ENCODE measurements around the gene ACSL3. TPM values are rescaled to one million over a fixed set of nuclear protein-coding genes. Genes with fewer than 3 reads are reported as not detected.
"Not testable (repeated sequence)": the region's sequence is repeated elsewhere in the genome, so short reads cannot be mapped to it uniquely, and the experiment has no call there.

Gene ACSL3
- total RNA-seq, 1 donor from 2014 or later, result 66.9 TPM

GRCh38 chr2:222844323-222844722, 16.5 kb upstream of the ACSL3 start:
- no peaks in the 10 kb centered on the region for H3K27me3 Mint-ChIP-seq
- peaks cover 11% of the 10 kb centered on the region for H3K4me1 Mint-ChIP-seq (ENCODE audit: low read depth)
- no peak for DNase-seq (ENCODE audit: low spot score, unreplicated experiment)
- peaks cover 4% of the 10 kb centered on the region for H3K9me3 Mint-ChIP-seq (ENCODE audit: low read depth)
- H3K4me3 Mint-ChIP-seq (ENCODE audit: low read depth), result no peak overlapping the region
- no peak for TF ChIP-seq CTCF (IDR thresholded peaks at IDR 0.05; ENCODE audit: unreplicated experiment)
- no peak overlapping the region for H3K27ac Mint-ChIP-seq
- no peaks in the 10 kb centered on the region for H3K36me3 Mint-ChIP-seq (ENCODE audit: insufficient read depth)

- not testable (repeated sequence) for H3K27ac Mint-ChIP-seq; H3K4me3 Mint-ChIP-seq (ENCODE audit: low read depth); H3K36me3 Mint-ChIP-seq (ENCODE audit: insufficient read depth); H3K9me3 Mint-ChIP-seq (ENCODE audit: low read depth); DNase-seq (ENCODE audit: low spot score, unreplicated experiment); H3K27me3 Mint-ChIP-seq
- peaks cover 11% of the 10 kb centered on the region for H3K4me1 Mint-ChIP-seq (ENCODE audit: low read depth)
Observed at GRCh38 chr2:222845314-222845713, 15.5 kb upstream of the ACSL3 start.

GRCh38 chr2:222846003-222846402, 14.8 kb upstream of the ACSL3 start:
- Mint-ChIP-seq H3K27me3 (no peaks in the 10 kb centered on the region), H3K4me3 (ENCODE audit: low read depth) (no peak overlapping the region), H3K9me3 (ENCODE audit: low read depth) (peaks cover 4% of the 10 kb centered on the region), H3K36me3 (ENCODE audit: insufficient read depth) (no peaks in the 10 kb centered on the region), H3K4me1 (ENCODE audit: low read depth) (peaks cover 11% of the 10 kb centered on the region), H3K27ac (no peak overlapping the region)
- no peak for TF ChIP-seq CTCF (IDR thresholded peaks at IDR 0.05; ENCODE audit: unreplicated experiment)
- no peak for DNase-seq (ENCODE audit: low spot score, unreplicated experiment)

GRCh38 chr2:222848031-222848430, 12.8 kb upstream of the ACSL3 start:
- not testable (repeated sequence) for H3K4me3 Mint-ChIP-seq (ENCODE audit: low read depth); H3K27me3 Mint-ChIP-seq; H3K9me3 Mint-ChIP-seq (ENCODE audit: low read depth); DNase-seq (ENCODE audit: low spot score, unreplicated experiment); H3K4me1 Mint-ChIP-seq (ENCODE audit: low read depth); H3K36me3 Mint-ChIP-seq (ENCODE audit: insufficient read depth)
- H3K27ac Mint-ChIP-seq, result peak overlapping the region; percentile 43

GRCh38 chr2:222848862-222849261, 12.0 kb upstream of the ACSL3 start:
- no peak for TF ChIP-seq CTCF (IDR thresholded peaks at IDR 0.05; ENCODE audit: unreplicated experiment)

GRCh38 chr2:222851956-222852617, 8.7 kb upstream of the ACSL3 start:
- no peak overlapping the region for H3K27ac Mint-ChIP-seq
- no peak overlapping the region for H3K4me3 Mint-ChIP-seq (ENCODE audit: low read depth)
- peaks cover 4% of the 10 kb centered on the region for H3K4me1 Mint-ChIP-seq (ENCODE audit: low read depth)

More at GRCh38 chr2:222848862-222849261, 12.0 kb upstream of the ACSL3 start:
- Mint-ChIP-seq H3K36me3 (ENCODE audit: insufficient read depth) (no peaks in the 10 kb centered on the region), H3K27me3 (no peaks in the 10 kb centered on the region), H3K9me3 (ENCODE audit: low read depth) (peaks cover 4% of the 10 kb centered on the region), H3K4me3 (ENCODE audit: low read depth) (no peak overlapping the region), H3K27ac (no peak overlapping the region), H3K4me1 (ENCODE audit: low read depth) (peaks cover 4% of the 10 kb centered on the region)
- DNase-seq (ENCODE audit: low spot score, unreplicated experiment), result no peak

More at GRCh38 chr2:222851956-222852617, 8.7 kb upstream of the ACSL3 start:
- H3K27me3 Mint-ChIP-seq, result no peaks in the 10 kb centered on the region
- H3K36me3 Mint-ChIP-seq (ENCODE audit: insufficient read depth), result no peaks in the 10 kb centered on the region
- peaks cover 4% of the 10 kb centered on the region for H3K9me3 Mint-ChIP-seq (ENCODE audit: low read depth)
- DNase-seq (ENCODE audit: low spot score, unreplicated experiment), result no peak
- TF ChIP-seq CTCF (IDR thresholded peaks at IDR 0.05; ENCODE audit: unreplicated experiment), result no peak

Data from progenitor cell of endocrine pancreas (in vitro differentiated cells).